Measurements from ENCODE around the gene TWIST1.

The TWIST1 gene

GRCh38 chr7:19117091-19117869 lies at the start of gene TWIST1:
Gene TWIST1 (minus strand): TSS chr7:19117636. CDS start chr7:19117321, 315 bp downstream.
- no peak for DNase-seq (ENCODE audit: low read depth)

- no peak for DNase-seq (ENCODE audit: low read depth)
These were observed 44.2 kb upstream of the TWIST1 start for GRCh38 chr7:19161671-19162070.

- DNase-seq (ENCODE audit: low read depth): no peak
These were observed 29.3 kb upstream of the TWIST1 start for GRCh38 chr7:19146699-19147098.

GRCh38 chr7:19145434-19146115 lies 28.1 kb upstream of the TWIST1 start:
- no peak for DNase-seq (ENCODE audit: low read depth)

- DNase-seq (ENCODE audit: low read depth): no peak
These were observed 27.4 kb upstream of the TWIST1 start, which contains the start of gene FERD3L for GRCh38 chr7:19144661-19145433. Gene FERD3L (minus strand): TSS chr7:19145421. CDS start chr7:19145362, 59 bp downstream.

GRCh38 chr7:19143881-19144574 lies 26.6 kb upstream of the TWIST1 start:
- DNase-seq (ENCODE audit: low read depth): no peak

GRCh38 chr7:19139706-19140327 lies 22.4 kb upstream of the TWIST1 start:
- no peak for DNase-seq (ENCODE audit: low read depth)

GRCh38 chr7:19133886-19134285 lies 16.4 kb upstream of the TWIST1 start:
- DNase-seq (ENCODE audit: low read depth): no peak

GRCh38 chr7:19133390-19133789 lies 16.0 kb upstream of the TWIST1 start:
- DNase-seq (ENCODE audit: low read depth): no peak

- DNase-seq (ENCODE audit: low read depth): no peak
These were observed 11.4 kb upstream of the TWIST1 start for GRCh38 chr7:19128856-19129255.

GRCh38 chr7:19121977-19122588 lies 4.6 kb upstream of the TWIST1 start:
- DNase-seq (ENCODE audit: low read depth): no peak

GRCh38 chr7:19119870-19120486 lies 2.5 kb upstream of the TWIST1 start:
- DNase-seq (ENCODE audit: low read depth): no peak

GRCh38 chr7:19119372-19119771 lies 1.9 kb upstream of the TWIST1 start:
- DNase-seq (ENCODE audit: low read depth): no peak

GRCh38 chr7:19118636-19119371 lies 1.4 kb upstream of the TWIST1 start:
- DNase-seq (ENCODE audit: low read depth): no peak

GRCh38 chr7:19117870-19118608 lies 603 bp upstream of the TWIST1 start:
- no peak for DNase-seq (ENCODE audit: low read depth)

GRCh38 chr7:19116121-19117090 lies 1.0 kb downstream of the TWIST1 start:
- DNase-seq (ENCODE audit: low read depth): no peak

- no peak for DNase-seq (ENCODE audit: low read depth)
These were observed 2.9 kb downstream of the TWIST1 start for GRCh38 chr7:19114551-19114855.

GRCh38 chr7:19113855-19114550 lies 3.4 kb downstream of the TWIST1 start:
- DNase-seq (ENCODE audit: low read depth): no peak

Measured in activated T-cell treated with anti-CD3 and anti-CD28 coated beads for 1 hour (primary cell).